ENCODE data around the gene DNM3. TPM values are rescaled to one million over a fixed set of nuclear protein-coding genes. Genes with fewer than 3 reads are reported as not detected.

The DNM3 gene
- total RNA-seq, 1 experiment from 2014 or later: 1.2 TPM

GRCh38 chr1:172357753-172358385, 516.6 kb downstream of the DNM3 start:
- H3K27me3 Mint-ChIP-seq (ENCODE audit: unreplicated experiment): no peaks in the 10 kb centered on the region
- TF ChIP-seq, protein P1, sequence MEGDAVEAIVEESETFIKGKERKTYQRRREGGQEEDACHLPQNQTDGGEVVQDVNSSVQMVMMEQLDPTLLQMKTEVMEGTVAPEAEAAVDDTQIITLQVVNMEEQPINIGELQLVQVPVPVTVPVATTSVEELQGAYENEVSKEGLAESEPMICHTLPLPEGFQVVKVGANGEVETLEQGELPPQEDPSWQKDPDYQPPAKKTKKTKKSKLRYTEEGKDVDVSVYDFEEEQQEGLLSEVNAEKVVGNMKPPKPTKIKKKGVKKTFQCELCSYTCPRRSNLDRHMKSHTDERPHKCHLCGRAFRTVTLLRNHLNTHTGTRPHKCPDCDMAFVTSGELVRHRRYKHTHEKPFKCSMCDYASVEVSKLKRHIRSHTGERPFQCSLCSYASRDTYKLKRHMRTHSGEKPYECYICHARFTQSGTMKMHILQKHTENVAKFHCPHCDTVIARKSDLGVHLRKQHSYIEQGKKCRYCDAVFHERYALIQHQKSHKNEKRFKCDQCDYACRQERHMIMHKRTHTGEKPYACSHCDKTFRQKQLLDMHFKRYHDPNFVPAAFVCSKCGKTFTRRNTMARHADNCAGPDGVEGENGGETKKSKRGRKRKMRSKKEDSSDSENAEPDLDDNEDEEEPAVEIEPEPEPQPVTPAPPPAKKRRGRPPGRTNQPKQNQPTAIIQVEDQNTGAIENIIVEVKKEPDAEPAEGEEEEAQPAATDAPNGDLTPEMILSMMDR (IDR thresholded peaks at IDR 0.05; ENCODE audit: unreplicated experiment): no peak
- H3K4me3 Mint-ChIP-seq (ENCODE audit: low read depth, unreplicated experiment): peak overlapping the region; percentile 11
- H3K36me3 Mint-ChIP-seq (ENCODE audit: insufficient read depth, unreplicated experiment): peaks cover 11% of the 10 kb centered on the region
- no peak overlapping the region for H3K27ac Mint-ChIP-seq (ENCODE audit: unreplicated experiment)
- no peaks in the 10 kb centered on the region for H3K9me3 Mint-ChIP-seq (ENCODE audit: low read depth, unreplicated experiment)
- DNase-seq: no peak
- H3K4me1 Mint-ChIP-seq (ENCODE audit: low read depth, unreplicated experiment): peaks cover 70% of the 10 kb centered on the region
- BruUV-seq (replicated peaks): no TSS peak
- CTCF ChIA-PET: interaction anchor here (0.5 to 1.8 kb wide), 9 partner anchors 32 to 355 kb away, joined by 3 to 8 read pairs (median 4); no protein-coding TSS in a partner anchor
- intact Hi-C loops (cut with micrococcal nuclease; ENCODE audit: unreplicated experiment): loop anchor here (2.0 to 5.0 kb wide), 4 partner anchors 15 to 267 kb away; no protein-coding TSS in a partner anchor

- H3K36me3 Mint-ChIP-seq (ENCODE audit: insufficient read depth, unreplicated experiment): peaks cover 11% of the 10 kb centered on the region
- no peaks in the 10 kb centered on the region for H3K27me3 Mint-ChIP-seq (ENCODE audit: unreplicated experiment)
- BruUV-seq (replicated peaks): no TSS peak
- TF ChIP-seq, protein P1 (IDR thresholded peaks at IDR 0.05; ENCODE audit: unreplicated experiment): no peak
- H3K4me3 Mint-ChIP-seq (ENCODE audit: low read depth, unreplicated experiment): no peak overlapping the region
- H3K9me3 Mint-ChIP-seq (ENCODE audit: low read depth, unreplicated experiment): no peaks in the 10 kb centered on the region
- H3K27ac Mint-ChIP-seq (ENCODE audit: unreplicated experiment): no peak overlapping the region
- peaks cover 53% of the 10 kb centered on the region for H3K4me1 Mint-ChIP-seq (ENCODE audit: low read depth, unreplicated experiment)
- DNase-seq: no peak
- intact Hi-C loops (cut with micrococcal nuclease; ENCODE audit: unreplicated experiment): loop anchor here (2.0 to 5.0 kb wide), 3 partner anchors 82 to 269 kb away; no protein-coding TSS in a partner anchor
- CTCF ChIA-PET: interaction anchor here (0.6 to 2.6 kb wide), 14 partner anchors 8 to 1774 kb away, joined by 3 to 14 read pairs (median 4); partner anchors contain the start of gene FMO4
Observed at GRCh38 chr1:172359491-172359999, 518.2 kb downstream of the DNM3 start.

DNA sequence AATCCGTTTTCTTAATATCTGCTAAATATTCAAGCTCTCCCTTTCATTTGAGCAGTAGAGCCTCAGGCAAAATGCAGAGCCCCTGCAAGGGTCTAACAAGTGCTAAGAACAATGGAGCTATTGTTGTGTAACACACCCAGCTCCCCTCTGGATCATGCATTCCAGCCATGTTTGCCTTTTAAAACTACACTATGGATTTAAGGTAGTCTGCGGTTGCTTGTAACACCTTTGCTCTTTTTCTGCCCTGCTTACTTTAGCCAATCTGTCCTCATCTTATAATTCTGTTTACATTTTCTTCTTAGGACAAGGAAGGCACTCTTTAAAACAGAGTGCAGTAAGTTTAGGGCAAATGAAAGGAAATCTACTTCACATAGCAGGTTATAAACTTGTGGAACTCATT, 519.2 kb downstream of the DNM3 start:
- intact Hi-C loops (cut with micrococcal nuclease; ENCODE audit: unreplicated experiment): loop anchor here (1.0 kb wide), 2 partner anchors 39 to 192 kb away; no protein-coding TSS in a partner anchor
- CTCF ChIA-PET: interaction anchor here (0.9 to 2.6 kb wide), 8 partner anchors 8 to 358 kb away, joined by 3 to 11 read pairs (median 5); no protein-coding TSS in a partner anchor

DNA sequence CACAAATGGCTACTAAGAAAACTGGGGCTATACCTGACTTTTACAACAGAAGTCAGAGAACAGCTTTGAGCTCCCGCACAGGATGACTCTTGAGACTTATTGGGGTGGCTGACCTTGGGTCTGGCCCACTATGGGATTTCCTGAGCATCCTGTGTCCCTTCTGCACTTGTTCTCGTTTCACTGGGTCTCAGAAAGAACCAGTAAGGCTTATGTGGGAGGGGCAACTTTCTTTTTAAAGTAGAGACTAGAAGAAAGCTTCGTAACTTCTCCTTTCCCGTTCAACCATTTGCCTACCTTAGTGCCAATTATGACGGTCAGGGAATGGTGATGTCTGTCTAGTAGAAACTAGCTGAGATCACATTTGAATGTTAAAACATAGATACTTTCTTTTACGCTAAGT, 519.7 kb downstream of the DNM3 start:
- peaks cover 6% of the 10 kb centered on the region for H3K36me3 Mint-ChIP-seq (ENCODE audit: insufficient read depth, unreplicated experiment)

More for the DNA sequence above, 519.2 kb downstream of the DNM3 start:
- H3K9me3 Mint-ChIP-seq (ENCODE audit: low read depth, unreplicated experiment): no peaks in the 10 kb centered on the region
- H3K36me3 Mint-ChIP-seq (ENCODE audit: insufficient read depth, unreplicated experiment): peaks cover 10% of the 10 kb centered on the region
- no peak overlapping the region for H3K27ac Mint-ChIP-seq (ENCODE audit: unreplicated experiment)
- peak; percentile 67 for DNase-seq
- TF ChIP-seq, protein P1 (IDR thresholded peaks at IDR 0.05; ENCODE audit: unreplicated experiment): no peak
- peak overlapping the region; percentile 65 for H3K4me3 Mint-ChIP-seq (ENCODE audit: low read depth, unreplicated experiment)
- H3K27me3 Mint-ChIP-seq (ENCODE audit: unreplicated experiment): no peaks in the 10 kb centered on the region
- H3K4me1 Mint-ChIP-seq (ENCODE audit: low read depth, unreplicated experiment): peaks cover 43% of the 10 kb centered on the region
- BruUV-seq (replicated peaks): no TSS peak

More for the DNA sequence above, 519.7 kb downstream of the DNM3 start:
- peak overlapping the region; percentile 65 for H3K4me3 Mint-ChIP-seq (ENCODE audit: low read depth, unreplicated experiment)
- intact Hi-C loops (cut with micrococcal nuclease; ENCODE audit: unreplicated experiment): loop anchor here (1.0 kb wide), 2 partner anchors 38 to 193 kb away; no protein-coding TSS in a partner anchor
- H3K9me3 Mint-ChIP-seq (ENCODE audit: low read depth, unreplicated experiment): no peaks in the 10 kb centered on the region
- no peak for DNase-seq
- H3K27me3 Mint-ChIP-seq (ENCODE audit: unreplicated experiment): no peaks in the 10 kb centered on the region
- H3K27ac Mint-ChIP-seq (ENCODE audit: unreplicated experiment): no peak overlapping the region
- peaks cover 38% of the 10 kb centered on the region for H3K4me1 Mint-ChIP-seq (ENCODE audit: low read depth, unreplicated experiment)
- CTCF ChIA-PET: interaction anchor here (0.7 to 2.6 kb wide), 10 partner anchors 9 to 358 kb away, joined by 3 to 11 read pairs (median 4); no protein-coding TSS in a partner anchor
- TF ChIP-seq, protein P1 (IDR thresholded peaks at IDR 0.05; ENCODE audit: unreplicated experiment): no peak
- no TSS peak for BruUV-seq (replicated peaks)
